Mesenchymal stem cell (in vitro differentiated cells and primary cell): ENCODE data around the gene TMEM50B.
A peak's percentile ranks its signal among the peaks of the same experiment; 100 is the strongest.

Source experiments
- DNase-seq: peaks from one replicate; pipeline ENCODE4 v3.0.0-alpha.2; 2013
- H2AFZ ChIP-seq: one replicate; pipeline ENCODE4 v1.6.1; 2013; ENCODE audit warnings: low read depth, mild to moderate bottlenecking, control low read depth, inconsistent platforms, low read length, moderate library complexity
- H2AK5ac ChIP-seq: 2 replicates; pipeline ENCODE4 v1.6.1; 2013; ENCODE audit warnings: low read length, moderate library complexity, mild to moderate bottlenecking, inconsistent platforms; ENCODE audit not compliant: severe bottlenecking
- H2BK120ac ChIP-seq: one replicate; pipeline ENCODE4 v1.6.1; 2013; ENCODE audit warnings: low read depth, mild to moderate bottlenecking, inconsistent platforms, low read length, moderate library complexity
- H2BK12ac ChIP-seq, 2 experiments: one replicate each; pipeline ENCODE4 v1.6.1; 2013; ENCODE audit warnings: inconsistent platforms in 2 of 2, low read length in 2 of 2, mild to moderate bottlenecking in 2 of 2, moderate library complexity in 2 of 2, control low read depth in 1 of 2
- H2BK15ac ChIP-seq: one replicate; pipeline ENCODE4 v1.6.1; 2013; ENCODE audit warnings: mild to moderate bottlenecking, low read depth, inconsistent platforms; ENCODE audit not compliant: poor library complexity, severe bottlenecking
- H2BK5ac ChIP-seq: 2 replicates; pipeline ENCODE4 v1.6.1; 2013; ENCODE audit warnings: low read depth, mild to moderate bottlenecking, low read length, control low read depth, inconsistent platforms; ENCODE audit not compliant: poor library complexity, severe bottlenecking
- H3K14ac ChIP-seq, 2 experiments: one replicate each; pipeline ENCODE4 v1.6.1; 2013; ENCODE audit warnings: inconsistent platforms in 2 of 2, low read length in 2 of 2, control low read depth in 1 of 2, mild to moderate bottlenecking in 1 of 2, moderate library complexity in 1 of 2
- H3K18ac ChIP-seq, 2 experiments: one replicate each; pipeline ENCODE4 v1.6.1; 2013; ENCODE audit warnings: inconsistent platforms in 2 of 2, low read length in 2 of 2, control low read depth in 1 of 2, low read depth in 1 of 2, mild to moderate bottlenecking in 1 of 2
- H3K23ac ChIP-seq, 2 experiments: one replicate each; pipeline ENCODE4 v1.6.1; 2013; ENCODE audit warnings: inconsistent platforms in 2 of 2, low read length in 2 of 2, mild to moderate bottlenecking in 2 of 2, moderate library complexity in 2 of 2, control low read depth in 1 of 2
- H3K27ac ChIP-seq: 2 replicates; pipeline ENCODE4 v1.5.1; 2013; ENCODE audit warnings: mild to moderate bottlenecking, moderate library complexity, low read length, control low read depth, inconsistent platforms; ENCODE audit not compliant: poor library complexity, severe bottlenecking
- H3K27me3 ChIP-seq, 2 experiments: 2 replicates each; pipeline versions ENCODE4 v1.6.1 to v1.7.0; 2013; ENCODE audit warnings: low read length in 2 of 2, mild to moderate bottlenecking in 2 of 2, moderate library complexity in 2 of 2, control low read depth in 1 of 2, inconsistent platforms in 1 of 2; ENCODE audit not compliant: control insufficient read depth in 1 of 2, insufficient read depth in 1 of 2
- H3K36me3 ChIP-seq, 2 experiments: 2 replicates each; pipeline versions ENCODE4 v1.6.1 to v1.7.0; 2013; ENCODE audit warnings: low read length in 2 of 2, control low read depth in 1 of 2, inconsistent platforms in 1 of 2, low read depth in 1 of 2, mild to moderate bottlenecking in 1 of 2; ENCODE audit not compliant: insufficient read depth in 2 of 2, control insufficient read depth in 1 of 2
- H3K4ac ChIP-seq, 2 experiments: one replicate each; pipeline ENCODE4 v1.6.1; 2013; ENCODE audit warnings: inconsistent platforms in 2 of 2, low read length in 2 of 2, mild to moderate bottlenecking in 2 of 2, moderate library complexity in 2 of 2, control low read depth in 1 of 2, low read depth in 1 of 2
- H3K4me1 ChIP-seq: 2 replicates; pipeline ENCODE4 v1.6.1; 2013; ENCODE audit warnings: low read depth, low read length, control low read depth; ENCODE audit not compliant: control insufficient read depth, insufficient read depth
- H3K4me2 ChIP-seq: 2 replicates; pipeline ENCODE4 v1.6.1; 2013; ENCODE audit warnings: low read length, mild to moderate bottlenecking, inconsistent platforms; ENCODE audit not compliant: poor library complexity, severe bottlenecking
- H3K4me3 ChIP-seq, 2 experiments: 2 replicates each; pipeline versions ENCODE4 v1.5.1 to v1.7.0; 2013; ENCODE audit warnings: low read length in 2 of 2, mild to moderate bottlenecking in 2 of 2, control low read depth in 1 of 2, low read depth in 1 of 2; ENCODE audit not compliant: insufficient read depth in 1 of 2
- H3K79me1 ChIP-seq: replicated peaks from 2 replicates; pipeline ENCODE4 v1.6.1; 2013; ENCODE audit warnings: mild to moderate bottlenecking, control low read depth, low read length, inconsistent platforms; ENCODE audit not compliant: poor library complexity, severe bottlenecking
- H3K9ac ChIP-seq: 2 replicates; pipeline ENCODE4 v1.7.0; 2013; ENCODE audit warnings: mild to moderate bottlenecking, low read length, moderate library complexity
- H3K9me3 ChIP-seq: 2 replicates; pipeline ENCODE4 v1.7.0; 2013; ENCODE audit warnings: mild to moderate bottlenecking, low read length; ENCODE audit not compliant: control insufficient read depth
- H4K8ac ChIP-seq: one replicate; pipeline ENCODE4 v1.6.1; 2013; ENCODE audit warnings: inconsistent platforms, mild to moderate bottlenecking, low read length, moderate library complexity
- H4K91ac ChIP-seq: one replicate; pipeline ENCODE4 v1.6.1; 2013; ENCODE audit warnings: mild to moderate bottlenecking, low read length, inconsistent platforms
- WGBS: methylation state at CpG from one replicate; pipeline ENCODE4 v1.1.7; 2013; ENCODE audit warnings: mixed read lengths; 5-methylcytosine and 5-hydroxymethylcytosine counted together

Gene TMEM50B

GRCh38 chr21:33478935-33479678, 667 bp downstream of the TMEM50B start:
- Histone ChIP-seq H3K4me2 (peak overlapping the region; percentile 86), H3K4me3 (peak overlapping the region; percentile 98 to 99), H2AFZ (peak overlapping the region; percentile 85), H4K91ac (peak overlapping the region; percentile 79), H2BK12ac (peak overlapping the region in 1 of 2 experiments; percentile 63), H3K4me1 (peaks cover 8% of the 10 kb centered on the region), H3K23ac (peak overlapping the region in 1 of 2 experiments; percentile 100), H2AK5ac (no peak overlapping the region), H3K27ac (peak overlapping the region; percentile 49), H3K9ac (peak overlapping the region; percentile 99), H3K27me3 (no peaks in the 10 kb centered on the region), H2BK120ac (no peak overlapping the region), H3K18ac (peak overlapping the region; percentile 95 to 98), H3K14ac (peak overlapping the region in 1 of 2 experiments; percentile 100), H3K36me3 (no peaks in the 10 kb centered on the region), H3K79me1 (peaks cover 9% of the 10 kb centered on the region), H3K9me3 (no peaks in the 10 kb centered on the region), H3K4ac (peak overlapping the region; percentile 88 to 97), H4K8ac (peak overlapping the region; percentile 87), H2BK5ac (peak overlapping the region; percentile 68), H2BK15ac (peak overlapping the region; percentile 97)
- under 1% methylated on average over 65 of the region's 68 CpGs for WGBS
- DNase-seq = peak; percentile 55

DNA sequence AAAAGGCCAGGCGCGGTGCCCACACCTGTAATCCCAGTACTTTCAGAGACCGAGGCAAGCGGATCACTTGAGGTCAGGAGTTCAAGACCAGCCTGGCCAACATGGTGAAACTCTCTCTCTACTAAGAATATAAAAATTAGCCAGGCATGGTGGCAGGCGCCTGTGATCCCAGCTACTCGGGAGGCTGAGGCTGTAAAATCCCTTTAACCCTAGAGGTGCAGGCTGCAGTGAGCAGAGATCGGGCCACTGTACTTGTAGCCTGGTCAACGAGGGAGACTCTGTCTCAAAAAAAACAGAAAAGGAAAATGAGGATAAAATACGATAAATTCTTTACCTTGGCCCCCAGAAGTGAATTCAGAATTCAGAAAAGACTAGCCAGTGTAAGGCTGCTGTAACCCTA, 1.6 kb downstream of the TMEM50B start:
- 72% methylated on average over 9 of the region's 9 CpGs for WGBS

DNA sequence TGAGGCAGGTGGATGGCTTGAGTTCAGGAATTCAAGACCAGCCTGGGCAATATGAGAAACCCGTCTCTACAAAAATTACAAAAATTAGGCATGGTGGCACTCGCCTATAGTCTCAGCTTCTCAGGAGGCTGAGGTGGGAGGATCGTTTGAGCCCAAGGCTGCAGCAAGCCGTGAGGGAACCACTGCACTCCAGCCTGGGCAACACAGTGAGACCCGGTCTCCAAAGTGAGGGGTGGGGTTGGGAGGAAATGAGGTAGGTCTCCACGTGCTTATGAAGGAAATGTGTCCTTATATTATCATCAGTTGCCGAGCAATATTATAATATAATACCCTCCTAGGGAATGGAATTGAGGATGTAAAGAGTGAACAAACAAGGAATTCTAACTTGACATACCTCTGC, 2.7 kb downstream of the TMEM50B start:
- Histone ChIP-seq H4K8ac (no peak overlapping the region), H3K4me3 (no peak overlapping the region), H3K4ac (no peak overlapping the region), H3K23ac (no peak overlapping the region), H3K9me3 (no peaks in the 10 kb centered on the region), H3K9ac (no peak overlapping the region), H3K27me3 (no peaks in the 10 kb centered on the region), H2AFZ (no peak overlapping the region), H3K27ac (no peak overlapping the region), H3K18ac (no peak overlapping the region), H2BK15ac (no peak overlapping the region), H2AK5ac (no peak overlapping the region), H3K4me2 (no peak overlapping the region), H4K91ac (no peak overlapping the region), H2BK12ac (no peak overlapping the region), H2BK5ac (no peak overlapping the region), H3K4me1 (peaks cover 8% of the 10 kb centered on the region), H3K14ac (no peak overlapping the region), H2BK120ac (no peak overlapping the region), H3K36me3 (no peaks in the 10 kb centered on the region), H3K79me1 (peaks cover 15% of the 10 kb centered on the region)
- no peak for DNase-seq
- WGBS = 95% methylated on average over 5 of the region's 7 CpGs

More for the DNA sequence above, 1.6 kb downstream of the TMEM50B start:
- DNase-seq = peak; percentile 19
- no peak overlapping the region for H3K4ac ChIP-seq
- no peak overlapping the region for H4K8ac ChIP-seq
- H3K18ac ChIP-seq = no peak overlapping the region
- H2AK5ac ChIP-seq = no peak overlapping the region
- no peak overlapping the region for H3K27ac ChIP-seq
- H3K4me2 ChIP-seq = peak overlapping the region; percentile 86
- H4K91ac ChIP-seq = no peak overlapping the region
- H3K9ac ChIP-seq = peak overlapping the region; percentile 99
- no peaks in the 10 kb centered on the region for H3K27me3 ChIP-seq
- no peak overlapping the region for H3K23ac ChIP-seq
- no peak overlapping the region for H2BK5ac ChIP-seq
- no peaks in the 10 kb centered on the region for H3K36me3 ChIP-seq
- peak overlapping the region in 1 of 2 experiments; percentile 98 for H3K4me3 ChIP-seq
- no peak overlapping the region for H3K14ac ChIP-seq
- H3K4me1 ChIP-seq = peaks cover 8% of the 10 kb centered on the region
- H3K9me3 ChIP-seq = no peaks in the 10 kb centered on the region
- no peak overlapping the region for H2BK12ac ChIP-seq
- no peak overlapping the region for H2AFZ ChIP-seq
- no peak overlapping the region for H2BK15ac ChIP-seq
- H2BK120ac ChIP-seq = no peak overlapping the region
- peaks cover 12% of the 10 kb centered on the region for H3K79me1 ChIP-seq

- Histone ChIP-seq H3K14ac (no peak overlapping the region), H3K4ac (no peak overlapping the region), H3K27ac (no peak overlapping the region), H4K8ac (no peak overlapping the region), H3K4me1 (peaks cover 1% of the 10 kb centered on the region), H3K9ac (no peak overlapping the region), H2BK12ac (no peak overlapping the region), H3K18ac (no peak overlapping the region), H3K27me3 (no peaks in the 10 kb centered on the region), H3K4me2 (no peak overlapping the region), H4K91ac (no peak overlapping the region), H3K79me1 (peaks cover 26% of the 10 kb centered on the region), H2BK5ac (no peak overlapping the region), H2AFZ (no peak overlapping the region), H3K9me3 (no peaks in the 10 kb centered on the region), H2BK120ac (no peak overlapping the region), H3K36me3 (no peaks in the 10 kb centered on the region), H3K4me3 (no peak overlapping the region), H2AK5ac (no peak overlapping the region), H3K23ac (no peak overlapping the region), H2BK15ac (no peak overlapping the region)
- 97% methylated on average over 2 of the region's 3 CpGs for WGBS
- DNase-seq = no peak
Observed at GRCh38 chr21:33473344-33473743, 6.4 kb downstream of the TMEM50B start.
